Stimulated activated naive CD8-positive, alpha-beta T cell treated with anti-CD3 and anti-CD28 coated beads, Interleukin-15, amount 100 ng/mL, for 72 hours (primary cell): ENCODE results near the gene CBX2.

ENCODE experiments used
- ATAC-seq: fragments of 150-1000 bp; cut with Tn5 transposase; 2 replicates; pipeline ENCODE4 v1.10.0; 2021; ENCODE audit warnings: mild to moderate bottlenecking, moderate library complexity
- DNase-seq, 2 donors: peaks; one replicate each; pipeline ENCODE4 v3.0.0; 2021 to 2022
- H3K27ac Mint-ChIP-seq, 2 donors: one replicate each; pipeline ENCODE4 v1.8.0; 2022; ENCODE audit warnings: mild to moderate bottlenecking in 2 of 2, mixed read lengths in 2 of 2, moderate library complexity in 2 of 2
- H3K27me3 Mint-ChIP-seq: one replicate; pipeline ENCODE4 v1.8.0; 2022; ENCODE audit warnings: mixed read lengths
- H3K4me1 Mint-ChIP-seq: one replicate; pipeline ENCODE4 v1.8.0; 2022; ENCODE audit warnings: mild to moderate bottlenecking, mixed read lengths
- H3K4me3 Mint-ChIP-seq, 2 donors: one replicate each; pipeline ENCODE4 v1.8.0; 2022; ENCODE audit warnings: mild to moderate bottlenecking in 2 of 2, mixed read lengths in 2 of 2, moderate library complexity in 1 of 2
- H3K9me3 Mint-ChIP-seq, 2 donors: one replicate each; pipeline ENCODE4 v1.8.0; 2022; ENCODE audit warnings: mixed read lengths in 2 of 2

Gene CBX2

GRCh38 chr17:79814974-79815835, 37.3 kb downstream of the CBX2 start:
- Mint-ChIP-seq H3K9me3 (no peaks in the 10 kb centered on the region), H3K4me1 (peaks cover 38% of the 10 kb centered on the region), H3K27me3 (peaks cover 80% of the 10 kb centered on the region), H3K27ac (no peak overlapping the region), H3K4me3 (peak overlapping the region in 1 of 2 donors; percentile 29)
- ATAC-seq (no peak), DNase-seq (no peak)

- H3K27ac Mint-ChIP-seq = no peak overlapping the region
- H3K4me1 Mint-ChIP-seq = peaks cover 30% of the 10 kb centered on the region
- DNase-seq (no peak), ATAC-seq (no peak)
- no peaks in the 10 kb centered on the region for H3K9me3 Mint-ChIP-seq
- H3K4me3 Mint-ChIP-seq = peak overlapping the region in 1 of 2 donors; percentile 45
- peaks cover 81% of the 10 kb centered on the region for H3K27me3 Mint-ChIP-seq
Measured at GRCh38 chr17:79815836-79816461, 38.0 kb downstream of the CBX2 start.

GRCh38 chr17:79818026-79818758, 40.2 kb downstream of the CBX2 start:
- ATAC-seq (no peak), DNase-seq (no peak)
- H3K9me3 Mint-ChIP-seq = no peaks in the 10 kb centered on the region
- H3K27ac Mint-ChIP-seq = no peak overlapping the region
- peaks cover 15% of the 10 kb centered on the region for H3K4me1 Mint-ChIP-seq
- H3K27me3 Mint-ChIP-seq = peaks cover 77% of the 10 kb centered on the region
- H3K4me3 Mint-ChIP-seq = no peak overlapping the region

- DNase-seq (no peak), ATAC-seq (no peak)
- peaks cover 13% of the 10 kb centered on the region for H3K4me1 Mint-ChIP-seq
- H3K27ac Mint-ChIP-seq = no peak overlapping the region
- no peaks in the 10 kb centered on the region for H3K9me3 Mint-ChIP-seq
- no peak overlapping the region for H3K4me3 Mint-ChIP-seq
- H3K27me3 Mint-ChIP-seq = peaks cover 75% of the 10 kb centered on the region
Measured at GRCh38 chr17:79819085-79819484, 41.1 kb downstream of the CBX2 start.

- DNase-seq = no peak
- Mint-ChIP-seq H3K4me1 (peaks cover 6% of the 10 kb centered on the region), H3K27me3 (peaks cover 75% of the 10 kb centered on the region), H3K4me3 (no peak overlapping the region), H3K9me3 (no peaks in the 10 kb centered on the region), H3K27ac (no peak overlapping the region)
- no peak for ATAC-seq
Measured at GRCh38 chr17:79819534-79820276, 41.8 kb downstream of the CBX2 start.

GRCh38 chr17:79820959-79821330, 43.0 kb downstream of the CBX2 start:
- Mint-ChIP-seq H3K27me3 (peaks cover 77% of the 10 kb centered on the region), H3K4me1 (peaks cover 7% of the 10 kb centered on the region), H3K9me3 (no peaks in the 10 kb centered on the region), H3K27ac (no peak overlapping the region), H3K4me3 (no peak overlapping the region)
- DNase-seq (no peak), ATAC-seq (no peak)

GRCh38 chr17:79821331-79822095, 43.6 kb downstream of the CBX2 start:
- DNase-seq = no peak
- Mint-ChIP-seq H3K27me3 (peaks cover 77% of the 10 kb centered on the region), H3K4me1 (peaks cover 9% of the 10 kb centered on the region)

GRCh38 chr17:79822583-79823124, 44.7 kb downstream of the CBX2 start:
- peaks cover 69% of the 10 kb centered on the region for H3K27me3 Mint-ChIP-seq
- no peaks in the 10 kb centered on the region for H3K9me3 Mint-ChIP-seq
- peaks cover 14% of the 10 kb centered on the region for H3K4me1 Mint-ChIP-seq
- DNase-seq (no peak), ATAC-seq (no peak)
- H3K4me3 Mint-ChIP-seq = no peak overlapping the region
- H3K27ac Mint-ChIP-seq = no peak overlapping the region

More at GRCh38 chr17:79821331-79822095, 43.6 kb downstream of the CBX2 start:
- ATAC-seq = no peak
- H3K4me3 Mint-ChIP-seq = no peak overlapping the region
- H3K9me3 Mint-ChIP-seq = no peaks in the 10 kb centered on the region
- no peak overlapping the region for H3K27ac Mint-ChIP-seq

GRCh38 chr17:79824234-79824633, 46.3 kb downstream of the CBX2 start:
- H3K4me3 Mint-ChIP-seq = no peak overlapping the region
- no peak overlapping the region for H3K27ac Mint-ChIP-seq
- peaks cover 57% of the 10 kb centered on the region for H3K27me3 Mint-ChIP-seq
- H3K4me1 Mint-ChIP-seq = peaks cover 14% of the 10 kb centered on the region
- no peaks in the 10 kb centered on the region for H3K9me3 Mint-ChIP-seq
- ATAC-seq (no peak), DNase-seq (no peak)

- Mint-ChIP-seq H3K27ac (no peak overlapping the region), H3K4me3 (no peak overlapping the region), H3K4me1 (peaks cover 14% of the 10 kb centered on the region), H3K27me3 (peaks cover 49% of the 10 kb centered on the region), H3K9me3 (no peaks in the 10 kb centered on the region)
- DNase-seq (no peak), ATAC-seq (no peak)
Measured at GRCh38 chr17:79824893-79825579, 47.1 kb downstream of the CBX2 start.

GRCh38 chr17:79825580-79825921, 47.6 kb downstream of the CBX2 start:
- ATAC-seq (no peak), DNase-seq (no peak)
- Mint-ChIP-seq H3K27ac (no peak overlapping the region), H3K4me3 (no peak overlapping the region), H3K9me3 (no peaks in the 10 kb centered on the region), H3K4me1 (peaks cover 14% of the 10 kb centered on the region), H3K27me3 (peaks cover 44% of the 10 kb centered on the region)

GRCh38 chr17:79826204-79826680, 48.3 kb downstream of the CBX2 start:
- H3K27me3 Mint-ChIP-seq = peaks cover 37% of the 10 kb centered on the region
- ATAC-seq (no peak), DNase-seq (no peak)
- H3K4me3 Mint-ChIP-seq = peak overlapping the region in 1 of 2 donors; percentile 39
- peaks cover 14% of the 10 kb centered on the region for H3K4me1 Mint-ChIP-seq
- no peak overlapping the region for H3K27ac Mint-ChIP-seq
- no peaks in the 10 kb centered on the region for H3K9me3 Mint-ChIP-seq

GRCh38 chr17:79826841-79827578, 49.1 kb downstream of the CBX2 start:
- no peak overlapping the region for H3K27ac Mint-ChIP-seq
- peaks cover 14% of the 10 kb centered on the region for H3K4me1 Mint-ChIP-seq
- H3K9me3 Mint-ChIP-seq = no peaks in the 10 kb centered on the region
- no peak for ATAC-seq
- no peak for DNase-seq
- H3K27me3 Mint-ChIP-seq = peaks cover 32% of the 10 kb centered on the region
- no peak overlapping the region for H3K4me3 Mint-ChIP-seq
